ENCODE data around the gene P2RY8.
"Not testable (repeated sequence)": the region's sequence is repeated elsewhere in the genome, so short reads cannot be mapped to it uniquely, and the experiment has no call there.

Gene P2RY8

GRCh38 chrX:1435241-1435895 lies 101.6 kb downstream of the P2RY8 start:
- no peak for DNase-seq
- in situ Hi-C loops (cut with HindIII; ENCODE audit: low pct_ligation_motif_present, low pct_unique_long_range_greater_than_20kb, low sequenced_read_pairs) = no loop called here

- no peak for DNase-seq
- in situ Hi-C loops (cut with HindIII; ENCODE audit: low pct_ligation_motif_present, low pct_unique_long_range_greater_than_20kb, low sequenced_read_pairs) = no loop called here
Measured at GRCh38 chrX:1434871-1435240, 102.1 kb downstream of the P2RY8 start.

GRCh38 chrX:1433646-1434357 lies 103.2 kb downstream of the P2RY8 start:
- in situ Hi-C loops (cut with HindIII; ENCODE audit: low pct_ligation_motif_present, low pct_unique_long_range_greater_than_20kb, low sequenced_read_pairs) = no loop called here
- no peak for DNase-seq

GRCh38 chrX:1430451-1430850 lies 106.5 kb downstream of the P2RY8 start:
- in situ Hi-C loops (cut with HindIII; ENCODE audit: low pct_ligation_motif_present, low pct_unique_long_range_greater_than_20kb, low sequenced_read_pairs) = no loop called here
- DNase-seq = no peak

- DNase-seq = no peak
- in situ Hi-C loops (cut with HindIII; ENCODE audit: low pct_ligation_motif_present, low pct_unique_long_range_greater_than_20kb, low sequenced_read_pairs) = no loop called here
Measured at GRCh38 chrX:1427756-1428155, 109.2 kb downstream of the P2RY8 start.

GRCh38 chrX:1426321-1426720 lies 110.7 kb downstream of the P2RY8 start:
- in situ Hi-C loops (cut with HindIII; ENCODE audit: low pct_ligation_motif_present, low pct_unique_long_range_greater_than_20kb, low sequenced_read_pairs) = not testable (repeated sequence)

GRCh38 chrX:1425381-1425780 lies 111.6 kb downstream of the P2RY8 start:
- no peak for DNase-seq
- in situ Hi-C loops (cut with HindIII; ENCODE audit: low pct_ligation_motif_present, low pct_unique_long_range_greater_than_20kb, low sequenced_read_pairs) = no loop called here

More at GRCh38 chrX:1426321-1426720, 110.7 kb downstream of the P2RY8 start:
- not testable (repeated sequence) for DNase-seq

- in situ Hi-C loops (cut with HindIII; ENCODE audit: low pct_ligation_motif_present, low pct_unique_long_range_greater_than_20kb, low sequenced_read_pairs) = no loop called here
- DNase-seq = no peak
Measured at GRCh38 chrX:1424147-1424851, 112.7 kb downstream of the P2RY8 start.

GRCh38 chrX:1423215-1423614 lies 113.8 kb downstream of the P2RY8 start:
- in situ Hi-C loops (cut with HindIII; ENCODE audit: low pct_ligation_motif_present, low pct_unique_long_range_greater_than_20kb, low sequenced_read_pairs) = no loop called here
- DNase-seq = no peak

GRCh38 chrX:1422135-1422465 lies 114.9 kb downstream of the P2RY8 start:
- in situ Hi-C loops (cut with HindIII; ENCODE audit: low pct_ligation_motif_present, low pct_unique_long_range_greater_than_20kb, low sequenced_read_pairs) = no loop called here
- DNase-seq = no peak

- in situ Hi-C loops (cut with HindIII; ENCODE audit: low pct_ligation_motif_present, low pct_unique_long_range_greater_than_20kb, low sequenced_read_pairs) = no loop called here
- DNase-seq = no peak
Measured at GRCh38 chrX:1421433-1422134, 115.4 kb downstream of the P2RY8 start.

GRCh38 chrX:1420371-1420770 lies 116.6 kb downstream of the P2RY8 start:
- in situ Hi-C loops (cut with HindIII; ENCODE audit: low pct_ligation_motif_present, low pct_unique_long_range_greater_than_20kb, low sequenced_read_pairs) = no loop called here
- DNase-seq = no peak

- in situ Hi-C loops (cut with HindIII; ENCODE audit: low pct_ligation_motif_present, low pct_unique_long_range_greater_than_20kb, low sequenced_read_pairs) = no loop called here
- DNase-seq = no peak
Measured at GRCh38 chrX:1419545-1420355, 117.2 kb downstream of the P2RY8 start.

GRCh38 chrX:1418901-1419544 lies 118.0 kb downstream of the P2RY8 start:
- in situ Hi-C loops (cut with HindIII; ENCODE audit: low pct_ligation_motif_present, low pct_unique_long_range_greater_than_20kb, low sequenced_read_pairs) = no loop called here
- DNase-seq = no peak

- in situ Hi-C loops (cut with HindIII; ENCODE audit: low pct_ligation_motif_present, low pct_unique_long_range_greater_than_20kb, low sequenced_read_pairs) = no loop called here
- no peak for DNase-seq
Measured at GRCh38 chrX:1417921-1418771, 118.8 kb downstream of the P2RY8 start.

- DNase-seq = no peak
Measured at GRCh38 chrX:1416965-1417760, 119.8 kb downstream of the P2RY8 start.

More at GRCh38 chrX:1416965-1417760, 119.8 kb downstream of the P2RY8 start:
- in situ Hi-C loops (cut with HindIII; ENCODE audit: low pct_ligation_motif_present, low pct_unique_long_range_greater_than_20kb, low sequenced_read_pairs) = no loop called here

Measured in ACHN (cell line).